CD4-positive, alpha-beta T cell (primary cell): Measurements from ENCODE around the gene SMURF2. TPM values are rescaled to one million over a fixed set of nuclear protein-coding genes. Genes with fewer than 3 reads are reported as not detected.
"Not testable (repeated sequence)": the region's sequence is repeated elsewhere in the genome, so short reads cannot be mapped to it uniquely, and the experiment has no call there.

ENCODE experiments used
- ATAC-seq: fragments of 200-7000 bp; cut with Tn5 transposase; one replicate; pipeline ENCODE4 v1.10.0; 2022; ENCODE audit warnings: mild to moderate bottlenecking; ENCODE audit not compliant: poor library complexity
- CTCF ChIA-PET: fragments of 350-600 bp; sonication (Branson Sonifier 250); formaldehyde crosslinking; loops from one replicate; lab custom pipeline; 2021; ENCODE audit warnings: antibody characterized with exemption, inconsistent platforms; lab: Charles Lee
- POLR2A ChIA-PET: fragments of 350-600 bp; sonication (Branson Sonifier 250); formaldehyde crosslinking; loops from one replicate; lab custom pipeline; 2021; ENCODE audit warnings: antibody characterized with exemption, inconsistent platforms; lab: Charles Lee
- DNase-seq, 14 experiments: peaks; one replicate each; pipeline ENCODE4 v3.0.0-alpha.2; 2013 to 2020; ENCODE audit warnings: mixed read lengths in 2 of 14
- H3K27ac ChIP-seq, 2 donors: one replicate each; pipeline versions ENCODE4 v1.5.1 to v1.7.0; 2013; ENCODE audit warnings: low read length in 2 of 2, low read depth in 1 of 2, mild to moderate bottlenecking in 1 of 2
- H3K27me3 ChIP-seq, 2 experiments: 1 replicate in 1 of 2; 2 replicates in 1 of 2; pipeline versions ENCODE4 v1.6.1 to v1.7.0; 2013; ENCODE audit warnings: low read length in 2 of 2, control low read depth in 1 of 2, mild to moderate bottlenecking in 1 of 2, moderate library complexity in 1 of 2; ENCODE audit not compliant: insufficient read depth in 2 of 2, control insufficient read depth in 1 of 2
- H3K36me3 ChIP-seq: one replicate; pipeline ENCODE4 v1.6.1; 2013; ENCODE audit warnings: low read length, control low read depth; ENCODE audit not compliant: insufficient read depth
- H3K4me1 ChIP-seq: one replicate; pipeline ENCODE4 v1.6.1; 2013; ENCODE audit warnings: low read length, control low read depth; ENCODE audit not compliant: insufficient read depth
- H3K4me3 ChIP-seq: one replicate; pipeline ENCODE4 v1.5.1; 2013; ENCODE audit warnings: mild to moderate bottlenecking, low read length, moderate library complexity
- H3K9me3 ChIP-seq, 2 experiments: 1 replicate in 1 of 2; 2 replicates in 1 of 2; pipeline versions ENCODE4 v1.6.1 to v1.7.0; 2013; ENCODE audit warnings: low read length in 2 of 2, mild to moderate bottlenecking in 2 of 2, control low read depth in 1 of 2, moderate library complexity in 1 of 2; ENCODE audit not compliant: control insufficient read depth in 1 of 2, insufficient read depth in 1 of 2
- H3K27ac Mint-ChIP-seq: one replicate; pipeline ENCODE4 v1.8.0; 2020; ENCODE audit warnings: mixed read lengths
- H3K27me3 Mint-ChIP-seq: one replicate; pipeline ENCODE4 v1.8.0; 2021; ENCODE audit warnings: mixed read lengths
- H3K36me3 Mint-ChIP-seq: one replicate; pipeline ENCODE4 v1.8.0; 2021; ENCODE audit warnings: low read depth, mixed read lengths
- H3K4me1 Mint-ChIP-seq: one replicate; pipeline ENCODE4 v1.8.0; 2021; ENCODE audit warnings: low read depth, mixed read lengths
- H3K4me3 Mint-ChIP-seq: one replicate; pipeline ENCODE4 v1.8.0; 2020; ENCODE audit warnings: mild to moderate bottlenecking, mixed read lengths
- H3K9me3 Mint-ChIP-seq: one replicate; pipeline ENCODE4 v1.8.0; 2020; ENCODE audit warnings: mixed read lengths
- intact Hi-C, 2 experiments: fragments of 100-400 bp; cut with DNase I in 1 of 2; cut with micrococcal nuclease in 1 of 2; formaldehyde crosslinking; loops; one replicate each; pipeline versions ENCODE4 v1.15.1 to v1.9.0; 2023 to 2025; cut with DNase I, micrococcal nuclease
- total RNA-seq, 174 experiments: library from RNA in 2 of 174; stranded (reverse) in 2 of 174; gene quantifications; one replicate each; pipeline ENCODE4 v1.2.3 and lab custom pipeline; 2021 to 2026
- TF ChIP-seq, protein P1 (sequence below): fragments of 200-600 bp; IDR thresholded peaks from one replicate; pipeline ENCODE4 v1.8.0; 2022; ENCODE audit warnings: antibody characterized with exemption, mild to moderate bottlenecking

SMURF2 gene
- total RNA-seq, 2 experiments from 2014 or later = 28.0 to 29.7 TPM

DNA sequence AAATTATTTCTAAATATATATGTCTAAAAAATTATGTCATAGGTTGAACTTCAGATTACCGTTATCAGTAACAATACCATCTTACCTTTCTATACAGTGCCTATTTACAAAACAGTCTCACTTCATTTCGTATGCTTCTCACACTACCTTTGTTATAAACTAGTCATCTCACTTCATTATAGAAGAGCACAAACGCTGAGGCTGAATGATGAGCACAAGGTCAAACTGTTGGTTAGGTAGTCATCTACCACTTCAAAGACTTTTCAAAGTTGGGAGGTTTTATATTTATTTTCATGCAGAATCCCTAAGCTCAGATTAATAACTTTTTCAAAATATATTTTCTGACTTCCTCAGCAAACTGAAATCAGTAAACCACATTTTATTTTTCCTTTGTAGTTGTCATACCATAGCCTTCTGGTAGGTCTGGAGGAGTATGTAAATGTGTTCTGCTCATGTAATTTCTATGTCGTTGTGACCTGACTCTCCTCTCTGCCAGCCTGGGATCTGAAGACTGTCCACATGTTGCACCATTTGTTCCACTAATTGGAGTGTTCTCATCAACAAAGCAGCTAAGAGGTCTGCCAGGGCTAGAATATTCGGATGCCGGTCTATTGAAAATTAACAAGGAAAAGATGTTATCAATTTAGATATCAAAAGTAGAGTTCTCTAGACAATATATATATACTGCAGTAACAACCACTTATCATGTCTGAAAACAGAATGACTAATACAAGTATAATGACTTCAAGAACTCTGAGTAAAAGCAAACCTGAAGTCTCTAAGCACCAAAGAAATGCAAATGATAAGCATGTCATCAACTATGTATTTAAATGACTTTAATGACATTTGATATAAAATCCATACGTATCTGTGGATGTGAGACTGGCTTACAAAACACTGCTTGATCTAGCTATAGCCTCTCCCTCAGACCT, 81.5 kb downstream of the SMURF2 start:
- ATAC-seq = no peak
- H3K36me3 Mint-ChIP-seq = peaks cover 74% of the 10 kb centered on the region
- peak overlapping the region; percentile 19 for H3K27ac Mint-ChIP-seq
- TF ChIP-seq, protein P1, sequence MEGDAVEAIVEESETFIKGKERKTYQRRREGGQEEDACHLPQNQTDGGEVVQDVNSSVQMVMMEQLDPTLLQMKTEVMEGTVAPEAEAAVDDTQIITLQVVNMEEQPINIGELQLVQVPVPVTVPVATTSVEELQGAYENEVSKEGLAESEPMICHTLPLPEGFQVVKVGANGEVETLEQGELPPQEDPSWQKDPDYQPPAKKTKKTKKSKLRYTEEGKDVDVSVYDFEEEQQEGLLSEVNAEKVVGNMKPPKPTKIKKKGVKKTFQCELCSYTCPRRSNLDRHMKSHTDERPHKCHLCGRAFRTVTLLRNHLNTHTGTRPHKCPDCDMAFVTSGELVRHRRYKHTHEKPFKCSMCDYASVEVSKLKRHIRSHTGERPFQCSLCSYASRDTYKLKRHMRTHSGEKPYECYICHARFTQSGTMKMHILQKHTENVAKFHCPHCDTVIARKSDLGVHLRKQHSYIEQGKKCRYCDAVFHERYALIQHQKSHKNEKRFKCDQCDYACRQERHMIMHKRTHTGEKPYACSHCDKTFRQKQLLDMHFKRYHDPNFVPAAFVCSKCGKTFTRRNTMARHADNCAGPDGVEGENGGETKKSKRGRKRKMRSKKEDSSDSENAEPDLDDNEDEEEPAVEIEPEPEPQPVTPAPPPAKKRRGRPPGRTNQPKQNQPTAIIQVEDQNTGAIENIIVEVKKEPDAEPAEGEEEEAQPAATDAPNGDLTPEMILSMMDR = no peak
- H3K9me3 ChIP-seq = no peaks in the 10 kb centered on the region
- H3K27ac ChIP-seq = no peak overlapping the region
- no peaks in the 10 kb centered on the region for H3K27me3 Mint-ChIP-seq
- H3K4me3 ChIP-seq = no peak overlapping the region
- H3K36me3 ChIP-seq = peaks cover 55% of the 10 kb centered on the region
- H3K9me3 Mint-ChIP-seq = no peaks in the 10 kb centered on the region
- no peaks in the 10 kb centered on the region for H3K4me1 ChIP-seq
- H3K4me3 Mint-ChIP-seq = no peak overlapping the region
- intact Hi-C loops = no loop called here
- ChIA-PET CTCF (interaction anchor here (0.7 to 1.6 kb wide), 2 partner anchors 11 to 20 kb away, joined by 3 read pairs; no protein-coding TSS in a partner anchor), POLR2A (interaction anchor here (0.6 kb wide), 2 partner anchors 13 to 26 kb away, joined by 3 read pairs; no protein-coding TSS in a partner anchor)
- no peaks in the 10 kb centered on the region for H3K27me3 ChIP-seq
- no peak for DNase-seq
- peaks cover 11% of the 10 kb centered on the region for H3K4me1 Mint-ChIP-seq

DNA sequence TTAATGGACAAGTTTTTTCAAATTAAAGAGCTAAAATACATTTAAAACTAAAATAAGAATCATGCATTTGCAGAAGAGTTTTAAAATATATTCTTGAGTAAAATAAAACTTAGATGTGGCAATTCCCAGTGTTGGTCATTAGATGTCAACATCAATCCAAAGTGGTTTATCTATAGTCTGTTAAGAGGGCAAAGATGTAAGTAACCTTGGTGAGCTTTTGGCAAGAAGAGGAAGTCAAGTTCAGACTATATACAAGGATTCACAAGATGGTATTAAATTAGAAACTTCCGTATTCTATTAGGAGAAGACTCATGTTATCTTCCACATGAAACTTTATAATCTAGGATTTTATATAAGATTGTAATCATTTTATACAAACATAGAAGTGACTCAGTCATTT, 82.2 kb downstream of the SMURF2 start:
- POLR2A ChIA-PET = interaction anchor here (0.6 kb wide), 1 partner anchor 14 kb away, joined by 3 read pairs; no protein-coding TSS in a partner anchor
- Histone ChIP-seq H3K9me3 (no peaks in the 10 kb centered on the region), H3K27me3 (no peaks in the 10 kb centered on the region), H3K36me3 (peaks cover 52% of the 10 kb centered on the region), H3K27ac (no peak overlapping the region), H3K4me3 (no peak overlapping the region), H3K4me1 (no peaks in the 10 kb centered on the region)
- H3K36me3 Mint-ChIP-seq = peaks cover 69% of the 10 kb centered on the region
- peaks cover 11% of the 10 kb centered on the region for H3K4me1 Mint-ChIP-seq
- TF ChIP-seq, protein P1 = no peak
- H3K27me3 Mint-ChIP-seq = no peaks in the 10 kb centered on the region
- DNase-seq = no peak
- no peak overlapping the region for H3K4me3 Mint-ChIP-seq
- CTCF ChIA-PET = interaction anchor here (1.6 kb wide), 1 partner anchor 21 kb away, joined by 3 read pairs; no protein-coding TSS in a partner anchor
- no peaks in the 10 kb centered on the region for H3K9me3 Mint-ChIP-seq
- no peak overlapping the region for H3K27ac Mint-ChIP-seq
- no peak for ATAC-seq
- intact Hi-C loops = no loop called here

DNA sequence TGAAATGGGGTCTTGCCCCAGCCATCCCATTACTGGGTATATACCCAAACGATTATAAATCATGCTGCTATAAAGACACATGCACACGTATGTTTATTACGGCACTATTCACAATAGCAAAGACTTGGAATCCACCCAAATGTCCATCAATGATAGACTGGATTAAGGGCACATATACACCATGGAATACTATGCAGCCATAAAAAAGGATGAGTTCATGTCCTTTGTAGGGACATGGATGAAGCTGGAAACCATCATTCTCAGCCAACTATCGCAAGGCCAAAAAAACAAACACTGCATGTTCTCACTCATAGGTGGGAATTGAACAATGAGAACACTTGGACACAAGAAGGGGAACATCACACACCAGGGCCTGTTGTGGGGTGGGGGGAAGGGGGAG, 85.1 kb downstream of the SMURF2 start:
- POLR2A ChIA-PET = interaction anchor here (0.8 kb wide), 1 partner anchor 22 kb away, joined by 3 read pairs; no protein-coding TSS in a partner anchor
- H3K9me3 Mint-ChIP-seq, H3K4me3 ChIP-seq, H3K27me3 Mint-ChIP-seq, H3K9me3 ChIP-seq, intact Hi-C loops, H3K27ac ChIP-seq, H3K4me3 Mint-ChIP-seq, H3K4me1 ChIP-seq, H3K27me3 ChIP-seq, H3K27ac Mint-ChIP-seq, ATAC-seq, DNase-seq, CTCF ChIA-PET: not testable (repeated sequence)
- peaks cover 37% of the 10 kb centered on the region for H3K36me3 ChIP-seq
- H3K4me1 Mint-ChIP-seq = peaks cover 28% of the 10 kb centered on the region
- peaks cover 73% of the 10 kb centered on the region for H3K36me3 Mint-ChIP-seq
